OCI-LY3 (cell line): Measurements from ENCODE around the gene DSTYK.

Experiments
- H2AFZ ChIP-seq: fragments of 200-600, 300-600 bp; shearing (Covaris generic); 2 replicates; pipeline ENCODE4 v1.6.0; 2014; ENCODE audit warnings: antibody characterized with exemption, low read depth, low read length
- H3K27ac ChIP-seq: fragments of 200-600, 300-600 bp; sonication (generic); 2 replicates; pipeline ENCODE4 v1.5.1; 2014; ENCODE audit warnings: mild to moderate bottlenecking, low read length, moderate library complexity, mixed read lengths
- H3K27me3 ChIP-seq: fragments of 200-600, 300-600 bp; sonication (generic); 2 replicates; pipeline ENCODE4 v1.6.1; 2014; ENCODE audit warnings: low read depth, low read length, mixed read lengths
- H3K36me3 ChIP-seq: fragments of 200-600, 300-600 bp; sonication (generic); replicated peaks from 2 replicates; pipeline ENCODE3; 2014; ENCODE audit warnings: low read depth, low read length, mixed read lengths
- H3K4me1 ChIP-seq: fragments of 300-600, 200-600 bp; sonication (generic); 2 replicates; pipeline ENCODE4 v1.6.1; 2014; ENCODE audit warnings: low read length, mixed read lengths
- H3K4me2 ChIP-seq: fragments of 200-600, 300-600 bp; sonication (generic); 2 replicates; pipeline ENCODE4 v1.6.1; 2014; ENCODE audit warnings: low read length, mixed read lengths
- H3K4me3 ChIP-seq: fragments of 300-600, 200-600 bp; sonication (generic); 2 replicates; pipeline ENCODE4 v1.5.1; 2014; ENCODE audit warnings: antibody characterized with exemption, mild to moderate bottlenecking, low read length, moderate library complexity
- H3K79me2 ChIP-seq: fragments of 300-600, 200-600 bp; shearing (Covaris generic); 2 replicates; pipeline ENCODE4 v1.6.1; 2014; ENCODE audit warnings: mild to moderate bottlenecking, low read length, mixed read lengths
- H3K9ac ChIP-seq: fragments of 300-600, 200-600 bp; shearing (Covaris generic); 2 replicates; pipeline ENCODE4 v1.6.0; 2014; ENCODE audit warnings: mild to moderate bottlenecking, low read length, moderate library complexity
- H3K9me3 ChIP-seq: fragments of 200-600, 300-600 bp; shearing (Covaris generic); 2 replicates; pipeline ENCODE4 v1.6.1; 2014; ENCODE audit warnings: low read length, mixed read lengths; ENCODE audit not compliant: insufficient read depth
- H4K20me1 ChIP-seq: fragments of 200-600, 300-600 bp; sonication (generic); 2 replicates; pipeline ENCODE4 v1.6.1; 2016; ENCODE audit warnings: low read length, mixed read lengths; ENCODE audit not compliant: insufficient read depth
- CTCF ChIP-seq: fragments of 200-600, 300-600 bp; sonication (generic); IDR thresholded peaks from 2 replicates; pipeline ENCODE4 v1.5.1; 2014; ENCODE audit warnings: antibody characterized with exemption, low read length, low read depth
- EZH2phosphoT487 ChIP-seq: fragments of 200-600 bp; shearing (Covaris generic); IDR thresholded peaks from 2 replicates; pipeline ENCODE4 v1.6.1; 2018; ENCODE audit warnings: antibody characterized with exemption, mixed run types, low read depth

The DSTYK gene

GRCh38 chr1:205102404-205102803 is 109.1 kb downstream of the DSTYK start:
- H3K4me2 ChIP-seq: no peak overlapping the region
- H3K4me3 ChIP-seq: no peak overlapping the region
- no peak overlapping the region for H2AFZ ChIP-seq
- no peak overlapping the region for H3K9ac ChIP-seq
- no peak overlapping the region for H3K27ac ChIP-seq
- no peaks in the 10 kb centered on the region for H3K9me3 ChIP-seq
- no peaks in the 10 kb centered on the region for H3K27me3 ChIP-seq
- H3K79me2 ChIP-seq: peaks cover 9% of the 10 kb centered on the region
- 0 out of 2 replicates have a peak, but pooled peaks cover 4% of the 10 kb centered on the region for H4K20me1 ChIP-seq
- no peak for TF ChIP-seq CTCF
- TF ChIP-seq EZH2phosphoT487: no peak
- H3K4me1 ChIP-seq: no peaks in the 10 kb centered on the region
- peaks cover 74% of the 10 kb centered on the region for H3K36me3 ChIP-seq

- no peak overlapping the region for H3K4me3 ChIP-seq
- H3K4me2 ChIP-seq: no peak overlapping the region
- TF ChIP-seq CTCF: no peak
- no peak for TF ChIP-seq EZH2phosphoT487
- H3K79me2 ChIP-seq: no peaks in the 10 kb centered on the region
- H3K9me3 ChIP-seq: no peaks in the 10 kb centered on the region
- no peaks in the 10 kb centered on the region for H3K4me1 ChIP-seq
- H3K27me3 ChIP-seq: no peaks in the 10 kb centered on the region
- no peak overlapping the region for H3K9ac ChIP-seq
- no peaks in the 10 kb centered on the region for H4K20me1 ChIP-seq
- H2AFZ ChIP-seq: no peak overlapping the region
- no peak overlapping the region for H3K27ac ChIP-seq
- peaks cover 77% of the 10 kb centered on the region for H3K36me3 ChIP-seq
These were observed 113.3 kb downstream of the DSTYK start for GRCh38 chr1:205098242-205098641.

GRCh38 chr1:205095422-205095821 is 116.1 kb downstream of the DSTYK start:
- no peaks in the 10 kb centered on the region for H4K20me1 ChIP-seq
- H3K79me2 ChIP-seq: no peaks in the 10 kb centered on the region
- no peak overlapping the region for H3K9ac ChIP-seq
- no peak overlapping the region for H3K27ac ChIP-seq
- no peaks in the 10 kb centered on the region for H3K4me1 ChIP-seq
- H2AFZ ChIP-seq: no peak overlapping the region
- peaks cover 70% of the 10 kb centered on the region for H3K36me3 ChIP-seq
- no peak for TF ChIP-seq EZH2phosphoT487
- no peak for TF ChIP-seq CTCF
- no peak overlapping the region for H3K4me2 ChIP-seq
- no peaks in the 10 kb centered on the region for H3K9me3 ChIP-seq
- H3K27me3 ChIP-seq: no peaks in the 10 kb centered on the region
- H3K4me3 ChIP-seq: no peak overlapping the region
